H9 (cell line): ENCODE measurements around the gene JAG2. TPM values are rescaled to one million over a fixed set of nuclear protein-coding genes. Genes with fewer than 3 reads are reported as not detected.

Experiments
- DNase-seq: peaks from one replicate; pipeline ENCODE4 v3.0.0-alpha.2; 2017
- H2AFZ ChIP-seq: one replicate; pipeline ENCODE4 v1.6.1; 2013; ENCODE audit warnings: mild to moderate bottlenecking, low read length, control low read depth, moderate library complexity
- H2AK5ac ChIP-seq: 2 replicates; pipeline ENCODE4 v1.6.1; 2013; ENCODE audit warnings: low read length, control low read depth, mixed read lengths; ENCODE audit not compliant: insufficient read length
- H2BK120ac ChIP-seq: one replicate; pipeline ENCODE4 v1.6.1; 2013; ENCODE audit warnings: low read depth, mild to moderate bottlenecking, low read length, control low read depth, inconsistent platforms; ENCODE audit not compliant: poor library complexity, severe bottlenecking
- H2BK12ac ChIP-seq: 2 replicates; pipeline ENCODE4 v1.6.1; 2013; ENCODE audit warnings: low read length, control low read depth, mixed read lengths, low read depth; ENCODE audit not compliant: insufficient read length
- H2BK15ac ChIP-seq: 2 replicates; pipeline ENCODE4 v1.6.1; 2013; ENCODE audit warnings: low read depth, low read length, control low read depth
- H2BK20ac ChIP-seq: one replicate; pipeline ENCODE4 v1.6.1; 2013; ENCODE audit warnings: low read depth, mild to moderate bottlenecking, low read length, control low read depth, inconsistent platforms; ENCODE audit not compliant: poor library complexity, severe bottlenecking
- H2BK5ac ChIP-seq: 2 replicates; pipeline ENCODE4 v1.6.1; 2013; ENCODE audit warnings: low read length, control low read depth, mixed read lengths; ENCODE audit not compliant: insufficient read length
- H3K14ac ChIP-seq: 2 replicates; pipeline ENCODE4 v1.6.1; 2013; ENCODE audit warnings: low read length, control low read depth; ENCODE audit not compliant: insufficient read depth
- H3K18ac ChIP-seq: 2 replicates; pipeline ENCODE4 v1.6.1; 2013; ENCODE audit warnings: low read depth, mild to moderate bottlenecking, mixed read lengths, low read length, control low read depth; ENCODE audit not compliant: insufficient read length
- H3K23ac ChIP-seq: 2 replicates; pipeline ENCODE4 v1.6.1; 2013; ENCODE audit warnings: low read length, control low read depth, mixed read lengths, low read depth; ENCODE audit not compliant: insufficient read length
- H3K23me2 ChIP-seq: 2 replicates; pipeline ENCODE4 v1.6.1; 2013; ENCODE audit warnings: low read depth, mild to moderate bottlenecking, mixed read lengths, low read length, control low read depth; ENCODE audit not compliant: insufficient read length, poor library complexity, severe bottlenecking
- H3K27ac ChIP-seq: 2 replicates; pipeline ENCODE4 v1.5.1; 2013; ENCODE audit warnings: low read length, control low read depth, mixed read lengths, low read depth; ENCODE audit not compliant: insufficient read length
- H3K27me3 ChIP-seq: 2 replicates; pipeline ENCODE4 v1.6.1; 2013; ENCODE audit warnings: low read length, control low read depth, inconsistent platforms; ENCODE audit not compliant: insufficient read depth
- H3K4ac ChIP-seq: 2 replicates; pipeline ENCODE4 v1.6.1; 2013; ENCODE audit warnings: low read depth, mild to moderate bottlenecking, control low read depth, inconsistent platforms, low read length, moderate library complexity
- H3K4me1 ChIP-seq: 2 replicates; pipeline ENCODE4 v1.6.1; 2013; ENCODE audit warnings: low read length, control low read depth, inconsistent platforms; ENCODE audit not compliant: insufficient read depth
- H3K4me2 ChIP-seq: 2 replicates; pipeline ENCODE4 v1.6.1; 2013; ENCODE audit warnings: low read length, control low read depth, mixed read lengths; ENCODE audit not compliant: insufficient read length, insufficient read depth
- H3K56ac ChIP-seq: 2 replicates; pipeline ENCODE4 v1.6.1; 2013; ENCODE audit warnings: low read depth, mild to moderate bottlenecking, mixed read lengths, low read length, control low read depth; ENCODE audit not compliant: insufficient read length
- H3K79me1 ChIP-seq: 2 replicates; pipeline ENCODE4 v1.6.1; 2013; ENCODE audit warnings: low read depth, mild to moderate bottlenecking, moderate library complexity, low read length, control low read depth, inconsistent platforms; ENCODE audit not compliant: insufficient read depth, poor library complexity, severe bottlenecking
- H3K79me2 ChIP-seq: 2 replicates; pipeline ENCODE4 v1.6.1; 2013; ENCODE audit warnings: low read length, control low read depth, inconsistent platforms; ENCODE audit not compliant: insufficient read depth
- H3K9ac ChIP-seq: 2 replicates; pipeline ENCODE4 v1.6.1; 2013; ENCODE audit warnings: low read length, control low read depth, mixed read lengths; ENCODE audit not compliant: insufficient read length; ENCODE audit errors: extremely low read depth
- H3K9me3 ChIP-seq: one replicate; pipeline ENCODE4 v1.6.1; 2013; ENCODE audit warnings: low read depth, low read length, inconsistent platforms; ENCODE audit not compliant: control insufficient read depth
- H3T11ph ChIP-seq: one replicate; pipeline ENCODE4 v1.6.1; 2013; ENCODE audit warnings: mild to moderate bottlenecking, low read length, control low read depth, inconsistent platforms
- H4K20me1 ChIP-seq: one replicate; pipeline ENCODE4 v1.6.1; 2013; ENCODE audit not compliant: control insufficient read depth, insufficient read length, insufficient read depth
- H4K5ac ChIP-seq: 2 replicates; pipeline ENCODE4 v1.6.1; 2013; ENCODE audit warnings: low read depth, mild to moderate bottlenecking, mixed read lengths, low read length, control low read depth; ENCODE audit not compliant: insufficient read length
- H4K8ac ChIP-seq: replicated peaks from 2 replicates; pipeline ENCODE4 v1.6.1; 2013; ENCODE audit warnings: low read length, control low read depth, mixed read lengths, low read depth; ENCODE audit not compliant: insufficient read length
- H4K91ac ChIP-seq: 2 replicates; pipeline ENCODE4 v1.6.1; 2013; ENCODE audit warnings: low read depth, mild to moderate bottlenecking, moderate library complexity, mixed read lengths, low read length, control low read depth; ENCODE audit not compliant: insufficient read length
- H3K27ac Mint-ChIP-seq, 3 experiments: 2 replicates in 2 of 3; 3 replicates in 1 of 3; pipeline ENCODE4 v1.8.0; 2020 to 2021; ENCODE audit warnings: mixed read lengths in 3 of 3, mild to moderate bottlenecking in 1 of 3, moderate library complexity in 1 of 3
- H3K27me3 Mint-ChIP-seq: 2 replicates; pipeline ENCODE4 v1.8.0; 2021; ENCODE audit warnings: low read depth, mild to moderate bottlenecking, moderate library complexity, mixed read lengths
- H3K36me3 Mint-ChIP-seq, 3 experiments: 2 replicates in 2 of 3; 3 replicates in 1 of 3; pipeline ENCODE4 v1.8.0; 2020 to 2021; ENCODE audit warnings: low read depth in 3 of 3, mixed read lengths in 3 of 3; ENCODE audit not compliant: insufficient read depth in 1 of 3
- H3K4me1 Mint-ChIP-seq, 2 experiments: 2 replicates each; pipeline ENCODE4 v1.8.0; 2020; ENCODE audit warnings: mixed read lengths in 2 of 2
- H3K4me3 Mint-ChIP-seq, 2 experiments: 2 replicates in 1 of 2; 3 replicates in 1 of 2; pipeline ENCODE4 v1.8.0; 2020 to 2021; ENCODE audit warnings: mild to moderate bottlenecking in 2 of 2, mixed read lengths in 2 of 2, moderate library complexity in 1 of 2
- H3K9me3 Mint-ChIP-seq, 2 experiments: 2 replicates in 1 of 2; 3 replicates in 1 of 2; pipeline ENCODE4 v1.8.0; 2020; ENCODE audit warnings: mild to moderate bottlenecking in 2 of 2, mixed read lengths in 2 of 2, moderate library complexity in 1 of 2
- CTCF ChIP-seq: fragments of 200-600 bp; sonication (generic); conservative IDR thresholded peaks from 3 replicates; pipeline ENCODE4 v1.8.0; 2021; ENCODE audit warnings: antibody characterized with exemption, mild to moderate bottlenecking
- WGBS: extraction: QIAGEN DNeasy Blood & Tissue Kit; methylation state at CpG from one replicate; pipeline ENCODE4 v1.1.7; 2013; ENCODE audit warnings: missing lambda C conversion rate, low lambda C conversion rate, mixed read lengths; ENCODE audit not compliant: insufficient read length; ENCODE audit errors: extremely low coverage; 5-methylcytosine and 5-hydroxymethylcytosine counted together
- total RNA-seq: library from RNA; stranded (reverse); gene quantifications from 2 replicates; pipeline ENCODE4 v1.2.1, GENCODE V29; 2021

The JAG2 gene
- total RNA-seq, 1 experiment from 2014 or later, result 11.4 TPM

- Mint-ChIP-seq H3K36me3 (no peaks in the 10 kb centered on the region), H3K4me1 (peaks cover 1 to 11% of the 10 kb centered on the region in 2 experiments; a peak in 3 of 4 replicates), H3K27ac (no peak overlapping the region; a peak in 1 of 7 replicates), H3K9me3 (no peaks in the 10 kb centered on the region), H3K4me3 (no peak overlapping the region), H3K27me3 (no peaks in the 10 kb centered on the region)
- no peaks in the 10 kb centered on the region for H3K9me3 ChIP-seq
- H3K18ac ChIP-seq, result no peak overlapping the region
- no peak overlapping the region for H3T11ph ChIP-seq
- WGBS, result no CpG with 5 or more reads among the region's 37 CpGs
- no peak overlapping the region for H3K23ac ChIP-seq
- no peak for DNase-seq
- H3K27me3 ChIP-seq, result no peaks in the 10 kb centered on the region
- H3K79me1 ChIP-seq, result no peaks in the 10 kb centered on the region
- H3K27ac ChIP-seq, result no peak overlapping the region
- no peak overlapping the region for H2BK12ac ChIP-seq
- no peaks in the 10 kb centered on the region for H3K4me1 ChIP-seq
- no peaks in the 10 kb centered on the region for H3K23me2 ChIP-seq
- no peak overlapping the region for H3K14ac ChIP-seq
- no peak overlapping the region for H2BK120ac ChIP-seq
- no peak overlapping the region for H3K4ac ChIP-seq
- TF ChIP-seq CTCF, result no peak
- H4K20me1 ChIP-seq, result no peaks in the 10 kb centered on the region
- no peak overlapping the region for H2AFZ ChIP-seq
- H3K4me2 ChIP-seq, result no peak overlapping the region
- no peaks in the 10 kb centered on the region for H3K79me2 ChIP-seq
- H2BK15ac ChIP-seq, result no peak overlapping the region
- no peak overlapping the region for H4K8ac ChIP-seq
- no peak overlapping the region for H2AK5ac ChIP-seq
- no peak overlapping the region for H2BK5ac ChIP-seq
- no peak overlapping the region for H4K91ac ChIP-seq
- no peak overlapping the region for H3K9ac ChIP-seq
- H2BK20ac ChIP-seq, result no peak overlapping the region
- H4K5ac ChIP-seq, result no peak overlapping the region
- H3K56ac ChIP-seq, result no peak overlapping the region
Measured at GRCh38 chr14:105151084-105151837, 17.3 kb downstream of the JAG2 start.
